ENCODE data around the gene IFIT3. TPM values are rescaled to one million over a fixed set of nuclear protein-coding genes. Genes with fewer than 3 reads are reported as not detected.

IFIT3 gene
- total RNA-seq, 2 experiments from 2014 or later: 11.5 to 12.8 TPM

DNA sequence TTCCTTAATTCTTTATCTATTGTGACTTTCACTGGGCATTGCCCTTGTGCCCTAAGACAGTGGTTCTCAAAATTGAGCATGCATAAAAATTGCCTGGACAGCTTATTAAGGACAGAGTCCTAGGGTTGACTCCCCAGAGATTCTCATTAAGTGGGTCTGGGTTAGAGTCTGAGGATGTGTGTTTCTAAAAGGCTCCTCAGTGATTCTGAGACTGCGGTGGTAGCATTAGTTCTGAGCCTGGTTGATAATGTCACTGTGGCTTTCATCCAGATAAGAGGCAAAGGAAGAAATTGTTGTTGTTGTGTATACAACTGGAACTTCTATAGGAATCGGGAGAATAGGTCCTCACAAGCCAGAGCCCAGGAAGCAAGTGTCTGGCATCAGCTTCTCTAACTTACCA, 24.6 kb upstream of the IFIT3 start:
- intact Hi-C loops (cut with DNase I, micrococcal nuclease): loop anchor here (2.0 to 5.0 kb wide), 5 partner anchors 51 to 112 kb away; partner anchors contain the start of genes IFIT5 (in 2 of the 2), IFIT1 (in 1 of the 2) and LIPA (in 1 of the 2)
- no peak overlapping the region for H3K27ac ChIP-seq (ENCODE audit: low read depth in 1 of 2, low read length in 2 of 2)
- peaks cover 15% of the 10 kb centered on the region for H3K4me1 ChIP-seq (ENCODE audit: insufficient read depth, low read length)
- peaks cover 12% of the 10 kb centered on the region for H3K9me3 Mint-ChIP-seq
- peaks cover 65% of the 10 kb centered on the region for H3K36me3 Mint-ChIP-seq (ENCODE audit: low read depth)
- H3K4me3 Mint-ChIP-seq: peak overlapping the region; percentile 93
- peak overlapping the region; percentile 99 for H3K27ac Mint-ChIP-seq
- peak overlapping the region; percentile 68 for H3K4me3 ChIP-seq (ENCODE audit: low read length)
- peaks cover 26% of the 10 kb centered on the region for H3K36me3 ChIP-seq (ENCODE audit: insufficient read depth, low read length)
- no peaks in the 10 kb centered on the region for H3K27me3 ChIP-seq (ENCODE audit: control insufficient read depth in 1 of 2, insufficient read depth in 2 of 2, low read length in 2 of 2)
- H3K9me3 ChIP-seq (ENCODE audit: control insufficient read depth in 1 of 2, insufficient read depth in 1 of 2, low read length in 2 of 2): peaks cover under 1 to 10% of the 10 kb centered on the region in 2 experiments
- TF ChIP-seq, protein P1, sequence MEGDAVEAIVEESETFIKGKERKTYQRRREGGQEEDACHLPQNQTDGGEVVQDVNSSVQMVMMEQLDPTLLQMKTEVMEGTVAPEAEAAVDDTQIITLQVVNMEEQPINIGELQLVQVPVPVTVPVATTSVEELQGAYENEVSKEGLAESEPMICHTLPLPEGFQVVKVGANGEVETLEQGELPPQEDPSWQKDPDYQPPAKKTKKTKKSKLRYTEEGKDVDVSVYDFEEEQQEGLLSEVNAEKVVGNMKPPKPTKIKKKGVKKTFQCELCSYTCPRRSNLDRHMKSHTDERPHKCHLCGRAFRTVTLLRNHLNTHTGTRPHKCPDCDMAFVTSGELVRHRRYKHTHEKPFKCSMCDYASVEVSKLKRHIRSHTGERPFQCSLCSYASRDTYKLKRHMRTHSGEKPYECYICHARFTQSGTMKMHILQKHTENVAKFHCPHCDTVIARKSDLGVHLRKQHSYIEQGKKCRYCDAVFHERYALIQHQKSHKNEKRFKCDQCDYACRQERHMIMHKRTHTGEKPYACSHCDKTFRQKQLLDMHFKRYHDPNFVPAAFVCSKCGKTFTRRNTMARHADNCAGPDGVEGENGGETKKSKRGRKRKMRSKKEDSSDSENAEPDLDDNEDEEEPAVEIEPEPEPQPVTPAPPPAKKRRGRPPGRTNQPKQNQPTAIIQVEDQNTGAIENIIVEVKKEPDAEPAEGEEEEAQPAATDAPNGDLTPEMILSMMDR (IDR thresholded peaks at IDR 0.05): no peak
- peaks cover 58% of the 10 kb centered on the region for H3K4me1 Mint-ChIP-seq (ENCODE audit: low read depth)
- POLR2A ChIA-PET: interaction anchor here (0.8 to 3.7 kb wide), 6 partner anchors 25 to 115 kb away, joined by 3 to 55 read pairs (median 24); partner anchors contain the start of genes IFIT1, IFIT3, IFIT5 and LIPA
- no peak for DNase-seq
- no peaks in the 10 kb centered on the region for H3K27me3 Mint-ChIP-seq
- CTCF ChIA-PET: no interaction called here
- no peak for ATAC-seq (ENCODE audit: poor library complexity)

DNA sequence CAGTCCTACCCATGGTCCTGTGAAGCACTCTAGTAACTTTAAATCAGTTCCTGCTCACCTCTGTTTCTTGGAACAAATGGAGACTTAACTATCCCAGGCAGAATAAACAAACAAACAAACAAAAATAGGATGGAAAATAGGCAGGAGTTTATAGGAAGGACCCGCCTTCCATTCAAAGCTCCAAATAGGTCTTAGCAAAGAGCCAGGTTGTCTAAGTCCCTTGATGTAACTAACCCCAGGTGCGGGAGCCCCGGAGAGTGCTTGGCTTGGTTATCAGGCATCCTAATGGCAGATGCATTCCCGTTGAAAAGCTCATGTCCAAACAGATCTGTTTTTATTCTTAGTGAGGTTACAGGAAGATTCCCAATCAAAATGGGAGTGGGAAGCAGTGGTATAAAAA, 23.8 kb upstream of the IFIT3 start:
- intact Hi-C loops (cut with DNase I, micrococcal nuclease): loop anchor here (5.0 kb wide), 3 partner anchors 52 to 108 kb away; partner anchors contain the start of genes IFIT5 (in 1 of the 2) and LIPA (in 1 of the 2)
- Histone ChIP-seq H3K4me1 (ENCODE audit: insufficient read depth, low read length) (peaks cover 15% of the 10 kb centered on the region), H3K9me3 (ENCODE audit: control insufficient read depth in 1 of 2, insufficient read depth in 1 of 2, low read length in 2 of 2) (peaks cover 0 to 10% of the 10 kb centered on the region in 2 experiments), H3K36me3 (ENCODE audit: insufficient read depth, low read length) (peaks cover 30% of the 10 kb centered on the region), H3K4me3 (ENCODE audit: low read length) (no peak overlapping the region), H3K27ac (ENCODE audit: low read depth in 1 of 2, low read length in 2 of 2) (no peak overlapping the region), H3K27me3 (ENCODE audit: control insufficient read depth in 1 of 2, insufficient read depth in 2 of 2, low read length in 2 of 2) (no peaks in the 10 kb centered on the region)
- Mint-ChIP-seq H3K36me3 (ENCODE audit: low read depth) (peaks cover 73% of the 10 kb centered on the region), H3K4me3 (peak overlapping the region; percentile 93), H3K4me1 (ENCODE audit: low read depth) (peaks cover 56% of the 10 kb centered on the region), H3K27me3 (no peaks in the 10 kb centered on the region), H3K27ac (peak overlapping the region; percentile 25), H3K9me3 (peaks cover 9% of the 10 kb centered on the region)
- ChIA-PET CTCF (interaction anchor here (1.3 kb wide), 1 partner anchor 66 kb away, joined by 3 read pairs; no protein-coding TSS in a partner anchor), POLR2A (interaction anchor here (0.6 to 3.3 kb wide), 4 partner anchors 24 to 423 kb away, joined by 3 to 43 read pairs (median 4); partner anchors contain the start of genes IFIT1, IFIT3 and IFIT5)
- TF ChIP-seq, protein P1 (IDR thresholded peaks at IDR 0.05): no peak
- ATAC-seq (ENCODE audit: poor library complexity): no peak
- no peak for DNase-seq

DNA sequence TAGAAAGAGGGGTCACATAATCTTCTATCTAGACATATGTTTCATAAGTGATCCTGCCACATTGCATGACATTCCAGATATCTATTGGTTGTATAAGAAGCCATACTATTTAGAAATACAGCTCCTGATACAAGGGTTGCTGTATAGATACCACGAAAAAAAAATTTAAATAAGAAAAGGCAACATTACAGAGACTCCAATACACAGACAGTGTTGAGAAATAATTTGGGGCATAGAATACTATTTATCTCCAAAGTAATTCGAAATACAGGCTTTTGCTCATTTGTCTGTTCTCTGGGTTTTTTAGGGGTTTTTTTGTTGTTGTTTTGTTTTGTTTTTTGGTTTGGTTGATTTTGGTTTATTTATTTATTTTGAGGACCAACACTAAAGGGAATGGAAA, 23.4 kb upstream of the IFIT3 start:
- no peak for ATAC-seq (ENCODE audit: poor library complexity)
- Mint-ChIP-seq H3K36me3 (ENCODE audit: low read depth) (peaks cover 77% of the 10 kb centered on the region), H3K27me3 (no peaks in the 10 kb centered on the region), H3K9me3 (peaks cover 6% of the 10 kb centered on the region), H3K4me3 (peak overlapping the region; percentile 93), H3K4me1 (ENCODE audit: low read depth) (peaks cover 52% of the 10 kb centered on the region), H3K27ac (peak overlapping the region; percentile 25)
- Histone ChIP-seq H3K4me3 (ENCODE audit: low read length) (no peak overlapping the region), H3K27ac (ENCODE audit: low read depth in 1 of 2, low read length in 2 of 2) (no peak overlapping the region), H3K9me3 (ENCODE audit: control insufficient read depth in 1 of 2, insufficient read depth in 1 of 2, low read length in 2 of 2) (peaks cover 0 to 10% of the 10 kb centered on the region in 2 experiments), H3K27me3 (ENCODE audit: control insufficient read depth in 1 of 2, insufficient read depth in 2 of 2, low read length in 2 of 2) (no peaks in the 10 kb centered on the region), H3K36me3 (ENCODE audit: insufficient read depth, low read length) (peaks cover 30% of the 10 kb centered on the region), H3K4me1 (ENCODE audit: insufficient read depth, low read length) (peaks cover 15% of the 10 kb centered on the region)
- DNase-seq: no peak
- TF ChIP-seq, protein P1 (IDR thresholded peaks at IDR 0.05): no peak
- ChIA-PET CTCF (interaction anchor here (1.3 kb wide), 1 partner anchor 65 kb away, joined by 3 read pairs; no protein-coding TSS in a partner anchor), POLR2A (interaction anchor here (1.5 kb wide), 1 partner anchor 110 kb away, joined by 5 read pairs; the partner anchor contains the start of gene IFIT5)
- intact Hi-C loops (cut with DNase I, micrococcal nuclease): loop anchor here (5.0 kb wide), 3 partner anchors 52 to 108 kb away; partner anchors contain the start of genes IFIT5 (in 1 of the 2) and LIPA (in 1 of the 2)
